Neural progenitor cell (in vitro differentiated cells): ENCODE measurements around the gene TUBB4B.

Experiments
- CTCF ChIP-seq: fragments of 200-600 bp; sonication (generic); IDR thresholded peaks from 2 replicates; pipeline ENCODE4 v1.5.1; 2017; ENCODE audit warnings: antibody characterized with exemption, mild to moderate bottlenecking
- EZH2 ChIP-seq: fragments of 200-600 bp; sonication (generic); IDR thresholded peaks from 2 replicates; pipeline ENCODE4 v1.6.1; 2017; ENCODE audit warnings: antibody characterized with exemption, mild to moderate bottlenecking, moderate library complexity

DNA sequence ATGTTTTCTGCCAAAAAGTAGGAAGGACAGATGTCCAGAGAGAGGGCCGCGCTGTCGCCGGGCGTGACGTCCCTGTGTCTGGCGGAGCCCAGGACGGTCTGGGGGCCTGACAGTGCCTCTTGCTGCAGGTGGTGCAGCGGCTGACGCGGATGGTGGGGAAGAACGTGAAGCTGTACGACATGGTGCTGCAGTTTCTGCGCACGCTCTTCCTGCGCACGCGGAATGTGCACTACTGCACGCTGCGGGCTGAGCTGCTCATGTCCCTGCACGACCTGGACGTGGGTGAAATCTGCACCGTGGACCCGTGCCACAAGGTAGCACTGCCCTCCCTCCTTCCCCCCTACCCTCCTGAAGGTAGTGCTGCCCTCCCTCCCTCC is 21.8 kb downstream of the TUBB4B start:
- TF ChIP-seq CTCF (no peak), EZH2 (no peak)
